ENCODE measurements around the gene PID1.

DNA sequence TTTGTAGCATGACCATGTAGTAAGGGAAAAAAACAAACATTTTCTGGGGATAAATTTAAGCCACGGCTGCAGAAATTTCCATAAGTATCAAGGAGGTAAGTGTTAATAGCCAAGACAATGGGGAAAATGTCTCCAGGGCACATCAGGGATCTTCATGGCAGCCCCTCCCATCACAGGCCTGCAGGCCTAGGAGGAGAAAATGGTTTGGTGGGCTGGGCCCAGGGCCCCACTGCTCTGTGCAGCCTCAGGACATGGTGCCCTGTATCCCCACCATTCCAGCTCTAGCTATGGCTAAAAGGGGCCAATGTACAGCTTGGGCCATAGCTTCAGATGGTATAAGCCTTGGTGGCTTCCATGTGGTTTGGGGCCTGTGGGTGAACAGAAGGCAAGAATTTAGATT is 271.8 kb downstream of the PID1 start:
- TF ChIP-seq POLR2A (IDR thresholded peaks at IDR 0.05): no peak
- TF ChIP-seq, protein P1, sequence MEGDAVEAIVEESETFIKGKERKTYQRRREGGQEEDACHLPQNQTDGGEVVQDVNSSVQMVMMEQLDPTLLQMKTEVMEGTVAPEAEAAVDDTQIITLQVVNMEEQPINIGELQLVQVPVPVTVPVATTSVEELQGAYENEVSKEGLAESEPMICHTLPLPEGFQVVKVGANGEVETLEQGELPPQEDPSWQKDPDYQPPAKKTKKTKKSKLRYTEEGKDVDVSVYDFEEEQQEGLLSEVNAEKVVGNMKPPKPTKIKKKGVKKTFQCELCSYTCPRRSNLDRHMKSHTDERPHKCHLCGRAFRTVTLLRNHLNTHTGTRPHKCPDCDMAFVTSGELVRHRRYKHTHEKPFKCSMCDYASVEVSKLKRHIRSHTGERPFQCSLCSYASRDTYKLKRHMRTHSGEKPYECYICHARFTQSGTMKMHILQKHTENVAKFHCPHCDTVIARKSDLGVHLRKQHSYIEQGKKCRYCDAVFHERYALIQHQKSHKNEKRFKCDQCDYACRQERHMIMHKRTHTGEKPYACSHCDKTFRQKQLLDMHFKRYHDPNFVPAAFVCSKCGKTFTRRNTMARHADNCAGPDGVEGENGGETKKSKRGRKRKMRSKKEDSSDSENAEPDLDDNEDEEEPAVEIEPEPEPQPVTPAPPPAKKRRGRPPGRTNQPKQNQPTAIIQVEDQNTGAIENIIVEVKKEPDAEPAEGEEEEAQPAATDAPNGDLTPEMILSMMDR (IDR thresholded peaks at IDR 0.05): no peak

Measured in lower leg skin (tissue), 3 donors.